ENCODE measurements around the gene EZH1.

Gene EZH1

GRCh38 chr17:42676424-42677011 lies 68.3 kb downstream of the EZH1 start, which contains the start of gene PLEKHH3:
Gene PLEKHH3, minus strand, starts transcription at chr17:42676994. Its CDS starts 431 bp downstream, at chr17:42676563.
- no peaks in the 10 kb centered on the region for H3K9me3 Mint-ChIP-seq
- H3K4me3 Mint-ChIP-seq = peak within 1 kb of the TSS; percentile 89
- DNase-seq = no peak
- H3K27me3 Mint-ChIP-seq (ENCODE audit: low read depth, poor library complexity) = peaks cover 31% of the 10 kb centered on the region
- peaks cover 56% of the 10 kb centered on the region for H3K4me1 Mint-ChIP-seq
- TF ChIP-seq CTCF (IDR thresholded peaks at IDR 0.05) = no peak
- H3K27ac Mint-ChIP-seq = peak within 1 kb of the TSS; percentile 92
- peaks cover 4% of the 10 kb centered on the region for H3K36me3 Mint-ChIP-seq (ENCODE audit: low read depth)

GRCh38 chr17:42675965-42676423 lies 68.8 kb downstream of the EZH1 start:
- Mint-ChIP-seq H3K9me3 (no peaks in the 10 kb centered on the region), H3K36me3 (ENCODE audit: low read depth) (peaks cover 8% of the 10 kb centered on the region), H3K27me3 (ENCODE audit: low read depth, poor library complexity) (peaks cover 36% of the 10 kb centered on the region), H3K4me3 (peak overlapping the region; percentile 89), H3K4me1 (peaks cover 57% of the 10 kb centered on the region), H3K27ac (peak overlapping the region; percentile 91)
- DNase-seq = peak; percentile 62
- no peak for TF ChIP-seq CTCF (IDR thresholded peaks at IDR 0.05)

- DNase-seq = no peak
- no peaks in the 10 kb centered on the region for H3K9me3 Mint-ChIP-seq
- peaks cover 57% of the 10 kb centered on the region for H3K4me1 Mint-ChIP-seq
- H3K36me3 Mint-ChIP-seq (ENCODE audit: low read depth) = peaks cover 13% of the 10 kb centered on the region
- no peak for TF ChIP-seq CTCF (IDR thresholded peaks at IDR 0.05)
- H3K27me3 Mint-ChIP-seq (ENCODE audit: low read depth, poor library complexity) = peaks cover 39% of the 10 kb centered on the region
- no peak overlapping the region for H3K27ac Mint-ChIP-seq
- H3K4me3 Mint-ChIP-seq = peak overlapping the region; percentile 89
Observed at GRCh38 chr17:42675348-42675964, 69.4 kb downstream of the EZH1 start.

- peak overlapping the region; percentile 74 for H3K4me3 Mint-ChIP-seq
- peaks cover 55% of the 10 kb centered on the region for H3K4me1 Mint-ChIP-seq
- no peaks in the 10 kb centered on the region for H3K9me3 Mint-ChIP-seq
- H3K36me3 Mint-ChIP-seq (ENCODE audit: low read depth) = peaks cover 15% of the 10 kb centered on the region
- no peak for TF ChIP-seq CTCF (IDR thresholded peaks at IDR 0.05)
- DNase-seq = no peak
- no peak overlapping the region for H3K27ac Mint-ChIP-seq
- peaks cover 39% of the 10 kb centered on the region for H3K27me3 Mint-ChIP-seq (ENCODE audit: low read depth, poor library complexity)
Observed at GRCh38 chr17:42674755-42675347, 70.0 kb downstream of the EZH1 start.

- TF ChIP-seq CTCF (IDR thresholded peaks at IDR 0.05) = peak; percentile 43
- peak; percentile 48 for DNase-seq
- Mint-ChIP-seq H3K27me3 (ENCODE audit: low read depth, poor library complexity) (peaks cover 46% of the 10 kb centered on the region), H3K27ac (no peak overlapping the region), H3K4me3 (peak overlapping the region; percentile 74), H3K36me3 (ENCODE audit: low read depth) (peaks cover 19% of the 10 kb centered on the region), H3K9me3 (no peaks in the 10 kb centered on the region), H3K4me1 (peaks cover 53% of the 10 kb centered on the region)
Observed at GRCh38 chr17:42673885-42674754, 70.7 kb downstream of the EZH1 start.
